ENCODE results near the gene SLC22A16.

SLC22A16 gene

GRCh38 chr6:110404607-110405006, 71.8 kb downstream of the SLC22A16 start:
- DNase-seq (ENCODE audit: low read depth in 2 of 2), result no peak

- no peak for DNase-seq (ENCODE audit: low read depth in 2 of 2)
These were observed 74.7 kb downstream of the SLC22A16 start for GRCh38 chr6:110401585-110402176.

- DNase-seq (ENCODE audit: low read depth in 2 of 2), result no peak
These were observed 76.2 kb downstream of the SLC22A16 start for GRCh38 chr6:110400208-110400607.

GRCh38 chr6:110399219-110400071, 77.0 kb downstream of the SLC22A16 start:
- DNase-seq (ENCODE audit: low read depth in 2 of 2), result no peak

GRCh38 chr6:110398778-110399177, 77.6 kb downstream of the SLC22A16 start:
- DNase-seq (ENCODE audit: low read depth in 2 of 2), result no peak

- no peak for DNase-seq (ENCODE audit: low read depth in 2 of 2)
These were observed 81.2 kb downstream of the SLC22A16 start for GRCh38 chr6:110395221-110395620.

GRCh38 chr6:110394409-110394808, 82.0 kb downstream of the SLC22A16 start:
- no peak for DNase-seq (ENCODE audit: low read depth in 2 of 2)

- no peak for DNase-seq (ENCODE audit: low read depth in 2 of 2)
These were observed 83.7 kb downstream of the SLC22A16 start for GRCh38 chr6:110392727-110393126.

GRCh38 chr6:110390404-110390803, 86.0 kb downstream of the SLC22A16 start:
- DNase-seq (ENCODE audit: low read depth in 2 of 2), result no peak

- DNase-seq (ENCODE audit: low read depth in 2 of 2), result no peak
These were observed 86.6 kb downstream of the SLC22A16 start for GRCh38 chr6:110389689-110390382.

GRCh38 chr6:110387986-110388385, 88.4 kb downstream of the SLC22A16 start:
- no peak for DNase-seq (ENCODE audit: low read depth in 2 of 2)

GRCh38 chr6:110385458-110385863, 91.0 kb downstream of the SLC22A16 start:
- DNase-seq (ENCODE audit: low read depth in 2 of 2), result no peak

- DNase-seq (ENCODE audit: low read depth in 2 of 2), result no peak
These were observed 97.9 kb downstream of the SLC22A16 start for GRCh38 chr6:110378552-110378951.
